SIG-M5 (cell line): ENCODE measurements around the gene BRWD1.

Experiments
- DNase-seq: peaks from one replicate; lab custom pipeline; 2025; lab: John Stamatoyannopoulos, UW

BRWD1 gene

DNA sequence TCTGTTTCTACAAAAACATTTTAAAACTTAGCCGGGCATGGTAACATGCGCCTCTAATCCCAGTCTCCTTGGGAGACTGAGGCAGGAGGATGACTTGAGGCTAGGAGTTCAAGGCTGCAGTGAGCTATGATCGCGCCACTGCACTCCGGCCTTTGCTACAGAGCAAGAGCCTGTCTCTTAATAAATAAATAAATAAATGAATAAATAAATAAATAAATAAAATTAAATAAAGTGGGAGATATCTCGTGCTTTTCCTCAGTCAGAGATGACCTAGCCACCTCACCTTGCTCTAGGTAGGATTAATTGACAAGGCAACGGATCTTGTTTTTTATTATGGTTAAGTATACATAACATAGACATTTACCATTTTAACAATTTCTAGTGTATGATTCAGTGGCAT lies 14.3 kb upstream of the BRWD1 start:
- DNase-seq: no peak

DNA sequence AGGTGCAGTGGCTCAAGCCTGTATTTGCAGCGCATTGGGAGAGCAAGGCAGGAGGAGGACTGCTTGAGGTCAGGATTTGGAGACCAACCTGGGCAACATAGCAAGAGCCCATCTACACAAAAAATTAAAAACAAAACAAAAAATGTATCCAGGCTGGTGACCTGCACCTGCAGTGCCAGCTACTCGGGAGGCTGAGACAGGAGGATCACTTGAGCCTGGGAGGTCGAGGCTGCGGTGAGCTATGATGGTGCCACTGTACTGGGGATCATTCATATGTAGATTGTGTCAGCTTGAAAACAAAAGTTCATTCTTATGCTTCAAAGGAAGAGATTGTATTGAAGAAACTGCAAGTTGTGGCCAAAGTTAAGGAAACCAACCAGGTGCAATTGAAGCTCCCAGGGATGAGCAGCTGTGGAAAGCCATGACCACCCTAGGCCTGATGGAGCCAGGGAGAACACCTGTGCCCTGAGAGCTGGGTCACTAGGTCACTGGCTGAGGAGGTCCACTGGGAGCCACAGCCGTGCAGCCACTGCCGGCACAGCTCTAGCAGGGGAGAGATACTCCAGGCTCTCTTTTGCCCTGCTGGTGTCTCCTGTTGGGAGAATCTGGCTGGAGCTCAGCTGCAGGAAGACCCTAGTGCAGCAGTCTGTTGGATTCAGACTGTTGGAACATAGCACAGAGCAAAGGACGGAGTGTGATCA lies 13.3 kb upstream of the BRWD1 start:
- DNase-seq: no peak

DNA sequence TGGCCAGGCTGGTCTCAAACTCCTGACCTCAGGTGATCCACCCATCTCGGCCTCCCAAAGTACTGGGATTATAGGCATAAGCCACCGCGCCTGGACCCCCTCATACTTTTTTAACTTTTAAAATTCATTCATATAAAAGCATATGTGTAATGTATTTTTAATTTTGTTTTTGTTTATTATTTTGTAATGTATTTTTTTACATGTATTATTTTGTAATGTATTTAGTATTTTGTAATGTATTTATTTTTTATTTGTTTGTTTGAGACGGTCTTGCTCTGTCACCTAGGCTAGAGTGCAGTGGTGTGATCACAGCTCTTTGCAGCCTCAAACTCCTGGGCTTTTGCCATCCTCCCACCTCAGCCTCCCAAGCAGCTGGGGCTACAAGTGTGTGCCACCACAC lies 12.0 kb upstream of the BRWD1 start:
- DNase-seq: no peak

DNA sequence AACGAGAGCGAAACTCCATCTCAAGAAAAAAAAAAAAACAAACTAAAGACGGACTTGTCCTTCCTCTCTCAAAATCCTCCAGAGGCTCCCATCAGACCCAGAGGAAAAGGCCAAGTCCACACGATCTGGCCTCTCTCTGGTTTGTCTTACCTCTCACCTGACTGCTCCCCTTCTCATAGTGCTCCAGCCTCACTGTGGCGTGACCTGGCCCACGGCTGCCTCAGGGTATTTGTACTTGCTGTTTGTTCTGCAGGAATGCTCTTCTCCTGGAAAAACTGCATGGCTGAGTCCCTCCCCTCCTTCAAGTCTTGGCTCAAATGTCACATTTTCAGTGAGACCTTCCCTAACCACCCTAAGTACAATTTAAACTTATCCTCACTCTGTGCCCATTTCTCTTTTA lies 8.0 kb upstream of the BRWD1 start:
- no peak for DNase-seq

DNA sequence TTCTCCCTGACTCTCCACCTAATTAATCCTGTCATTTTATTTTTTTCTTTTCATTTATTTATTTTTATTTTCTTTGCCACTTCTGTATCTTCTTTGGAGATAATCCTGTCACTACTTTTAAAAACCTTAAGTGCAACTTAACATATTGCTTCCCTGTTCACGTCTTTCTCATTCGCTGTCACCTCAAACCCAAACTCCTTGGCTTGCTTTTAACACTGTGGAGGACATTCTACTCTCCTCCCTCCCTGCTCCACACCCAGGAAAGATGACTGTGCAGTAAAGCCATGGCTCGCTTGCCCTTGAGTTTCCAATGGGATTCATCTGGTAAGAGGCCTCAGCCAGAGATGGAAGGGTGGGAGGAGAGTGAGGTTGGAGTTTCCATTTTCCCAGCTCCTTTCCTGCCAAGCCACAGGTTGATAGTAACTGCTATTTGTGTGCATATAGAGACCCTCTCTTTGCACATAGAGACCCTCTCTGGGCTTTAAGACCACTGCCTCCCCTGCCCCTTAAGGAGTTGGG lies 6.4 kb upstream of the BRWD1 start:
- no peak for DNase-seq

DNA sequence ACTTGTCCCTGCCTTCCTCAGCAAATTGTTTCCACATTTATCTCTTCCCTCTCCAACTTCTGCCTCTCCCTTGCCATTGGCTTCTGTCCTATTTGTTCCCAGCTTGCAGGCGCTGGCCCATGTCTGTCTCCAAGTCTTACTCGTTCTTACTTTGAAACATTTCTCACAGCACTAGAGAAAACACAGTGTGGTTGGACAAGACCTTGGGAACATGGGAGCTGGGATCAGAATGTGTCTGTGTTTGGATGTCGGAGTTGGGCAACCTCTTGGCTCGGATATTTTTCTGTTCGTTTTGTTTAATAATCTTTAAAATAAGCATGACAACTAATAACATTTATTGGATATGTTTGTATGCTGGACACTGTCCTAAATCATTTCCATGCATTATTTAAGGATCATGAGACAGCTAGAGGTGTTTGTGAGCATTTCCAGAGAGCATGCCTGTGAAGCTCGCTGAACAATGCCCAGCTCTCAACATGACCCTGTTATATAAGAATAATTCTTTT lies 5.9 kb upstream of the BRWD1 start:
- DNase-seq: no peak

DNA sequence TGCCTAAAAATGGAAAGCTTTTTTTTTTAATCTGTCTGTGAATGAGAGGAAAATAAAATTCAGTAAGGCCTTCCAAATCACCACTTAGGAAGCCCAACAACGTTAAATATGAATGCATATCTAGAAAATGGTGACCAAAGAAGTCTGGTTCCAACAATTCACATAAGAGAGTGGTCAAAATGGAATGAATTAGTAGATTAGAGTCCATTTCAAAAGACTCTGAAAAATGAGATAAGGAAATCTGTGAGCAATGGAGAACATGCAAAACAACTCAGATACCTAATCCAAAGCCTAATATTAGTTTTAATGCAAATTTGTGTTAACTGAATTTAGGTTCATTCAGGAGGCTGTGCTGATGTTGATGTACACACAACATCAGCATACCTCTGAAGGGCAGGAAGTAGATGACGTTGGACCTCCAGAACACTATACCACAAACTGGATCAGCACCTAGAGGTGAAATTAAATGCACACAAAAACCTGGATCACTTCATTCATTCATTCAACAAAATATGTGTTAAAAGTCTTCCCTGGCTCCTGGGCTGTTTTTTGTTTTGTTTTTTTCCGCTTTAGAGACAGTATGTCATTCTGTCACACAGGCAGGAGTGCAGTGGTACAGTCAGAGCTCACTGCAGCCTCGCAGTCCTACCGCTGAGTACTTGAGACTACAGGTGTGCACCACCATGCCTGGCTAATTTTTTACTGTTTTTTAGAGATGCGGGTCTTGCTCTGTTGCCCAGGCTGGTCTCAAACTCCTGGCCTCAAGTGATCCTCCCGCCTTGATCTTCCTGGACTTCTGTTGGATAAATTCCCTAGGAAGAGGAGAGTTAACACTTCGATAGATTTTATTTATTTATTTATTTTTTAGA lies 4.9 kb upstream of the BRWD1 start:
- DNase-seq: no peak

DNA sequence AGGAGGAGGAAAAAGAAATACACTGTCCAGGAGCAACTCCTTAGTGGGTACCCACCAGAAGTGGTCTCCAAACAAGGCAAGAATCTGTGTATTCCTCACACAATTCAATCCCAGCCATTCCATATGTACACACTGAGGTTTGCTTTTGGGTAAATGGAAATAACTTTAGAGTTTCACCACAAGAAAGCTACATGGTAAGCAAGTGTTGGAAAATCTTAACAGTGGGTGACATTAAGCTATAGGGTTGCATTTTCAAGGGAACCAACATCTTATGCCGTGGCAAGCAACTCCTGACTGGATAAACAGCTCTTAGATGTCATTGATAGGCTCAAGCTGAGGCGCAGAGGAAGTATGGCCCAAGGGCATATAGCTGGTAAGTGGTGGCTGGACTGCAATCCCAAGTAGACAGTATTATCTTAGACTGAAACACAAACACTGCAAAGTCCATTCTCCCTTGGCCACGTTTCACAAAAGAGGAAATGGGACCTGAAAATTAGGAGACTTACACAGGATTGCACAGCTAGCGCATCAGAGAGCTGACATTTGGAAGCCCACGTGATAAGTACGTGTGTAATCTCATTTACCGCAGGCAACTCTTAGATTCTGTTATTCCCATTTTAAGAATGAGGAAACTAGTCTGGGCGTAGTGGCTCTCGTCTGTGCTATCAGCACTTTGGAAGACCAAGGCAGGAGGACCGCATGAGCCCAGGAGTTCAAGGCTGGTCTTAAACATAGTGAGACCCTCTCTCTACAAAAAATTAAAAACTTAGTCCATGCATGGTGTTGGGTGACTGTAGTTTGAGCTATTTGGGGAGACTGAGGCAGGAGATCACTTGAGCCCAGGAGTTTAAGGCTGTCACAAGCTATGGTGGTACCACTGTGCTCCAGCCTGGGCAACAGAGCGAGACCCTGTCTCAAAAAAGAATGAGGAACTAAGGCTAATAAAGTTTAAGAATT lies 4.0 kb upstream of the BRWD1 start:
- DNase-seq: peak; percentile 92

DNA sequence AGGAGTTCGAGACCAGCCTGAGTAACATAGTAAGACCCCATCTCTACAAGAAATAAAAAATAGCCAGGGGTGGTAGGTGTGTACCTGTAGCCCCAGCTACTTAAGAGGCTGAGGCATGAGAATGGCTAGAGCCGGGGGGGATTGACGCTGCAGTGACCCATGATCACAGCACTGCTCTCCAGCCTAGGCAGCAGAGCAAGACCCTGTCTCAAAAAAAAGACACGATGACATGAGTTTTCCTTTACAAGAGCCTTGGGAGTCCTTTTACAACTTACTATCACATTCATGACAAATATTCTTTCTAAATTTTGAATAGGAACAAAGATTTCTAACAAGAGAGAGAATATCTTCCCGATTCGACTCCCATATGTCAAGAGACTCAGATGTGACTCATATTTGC lies 3.3 kb upstream of the BRWD1 start:
- DNase-seq: no peak

DNA sequence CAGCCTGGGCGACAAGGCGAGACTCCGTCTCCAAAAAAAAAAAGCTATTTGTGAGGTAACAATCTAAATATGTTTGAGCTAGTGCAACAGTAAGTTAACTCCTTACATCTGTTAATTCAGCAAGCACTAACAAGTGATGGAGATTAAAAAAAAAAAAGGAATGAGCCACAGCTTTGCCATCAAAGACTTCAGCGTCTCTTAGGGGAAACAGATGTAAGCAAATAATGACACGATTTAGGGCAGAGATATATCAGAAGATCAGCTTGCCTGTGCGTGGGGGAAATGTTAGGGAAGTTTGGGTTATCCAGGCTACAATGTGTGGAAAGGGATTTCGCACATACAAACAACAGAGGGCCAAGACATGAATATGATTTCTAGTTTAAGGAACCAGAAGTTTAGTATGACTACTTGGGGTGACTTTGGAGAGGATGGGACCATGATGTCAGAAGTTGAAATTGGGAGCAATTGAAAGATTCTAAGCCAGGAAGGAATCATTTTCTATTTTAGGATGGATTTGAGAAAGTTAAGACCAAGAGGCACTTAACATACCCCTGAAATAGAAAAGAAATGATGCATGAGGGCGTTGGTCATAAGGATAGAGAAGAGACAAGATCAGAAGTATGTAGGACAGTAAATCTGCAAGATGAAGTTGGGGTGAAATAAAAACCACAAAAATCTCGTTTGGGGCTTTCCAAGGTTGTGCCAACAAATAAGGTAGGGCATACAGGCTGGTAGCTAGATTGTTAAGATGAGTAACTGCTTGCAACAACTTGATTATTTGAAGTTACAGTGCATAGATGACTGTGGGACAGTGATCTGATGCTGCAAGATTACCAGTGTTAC lies 2.4 kb upstream of the BRWD1 start:
- no peak for DNase-seq

DNA sequence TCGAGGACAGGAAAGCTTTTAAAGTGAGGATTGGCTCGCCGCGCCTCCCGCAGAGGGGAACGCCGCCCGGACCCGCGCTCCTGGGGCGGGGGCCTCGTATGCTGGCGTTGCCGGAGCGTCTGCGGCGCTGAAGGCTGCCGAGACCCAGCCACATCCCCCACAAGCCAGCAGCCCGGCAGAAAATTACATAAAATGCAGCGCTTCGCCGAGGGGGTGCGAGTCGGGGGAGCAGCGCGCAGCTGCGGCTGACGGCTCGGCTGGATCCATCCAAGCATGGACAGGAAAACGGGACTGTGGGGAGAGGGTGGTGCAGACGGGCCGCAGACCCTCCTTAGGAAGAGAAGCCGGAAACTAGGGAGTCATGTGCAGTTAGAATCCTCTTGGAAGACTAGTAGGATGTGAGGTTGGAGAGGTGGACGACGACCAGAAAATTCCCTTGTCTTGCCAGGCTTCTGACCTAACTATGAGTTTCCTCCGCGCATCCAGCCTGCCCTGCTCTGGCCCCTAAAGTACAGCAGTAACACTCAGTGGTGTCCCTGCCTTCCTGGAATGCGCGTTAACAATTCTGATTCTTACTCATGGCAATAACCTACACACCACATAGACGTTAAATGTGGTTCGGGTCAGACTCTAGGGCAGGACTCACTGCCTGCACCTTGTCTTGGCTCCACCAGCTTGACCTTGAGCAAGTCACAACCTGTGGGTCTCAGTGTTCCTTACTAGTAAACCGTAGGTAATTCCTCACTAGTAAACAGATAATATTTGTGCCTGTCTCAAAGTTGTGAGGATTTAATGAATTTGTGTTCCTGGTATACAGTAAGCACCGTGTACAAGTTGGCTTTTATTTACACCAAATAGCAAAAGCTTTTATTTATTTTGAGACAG lies 953 bp upstream of the BRWD1 start:
- no peak for DNase-seq

DNA sequence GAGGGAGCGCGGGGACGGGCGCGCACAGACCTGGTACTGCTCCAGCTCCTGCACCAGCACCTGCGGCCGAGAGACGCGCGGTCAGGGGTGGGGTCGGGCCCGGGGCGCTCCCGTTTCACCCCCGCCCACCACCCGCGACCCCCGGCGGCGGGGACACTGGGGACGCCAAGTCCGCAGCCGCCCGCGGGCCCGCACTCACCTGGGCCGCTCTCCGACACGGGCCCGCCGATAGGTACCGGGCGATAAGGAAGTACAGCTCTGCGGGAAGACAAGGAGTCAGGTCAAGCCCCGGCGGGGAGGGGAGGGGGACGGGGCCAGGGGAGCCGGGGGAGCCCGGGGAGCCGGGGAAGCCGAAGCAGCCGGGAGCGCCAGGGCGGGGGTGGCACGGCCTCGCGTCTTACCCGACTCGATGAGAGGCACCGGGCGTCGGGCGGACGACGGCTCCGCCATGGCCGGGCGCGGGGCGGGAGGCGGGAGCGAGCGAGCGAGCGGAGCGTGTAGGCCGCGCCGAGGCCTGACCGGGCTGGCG lies 326 bp downstream of the BRWD1 start:
- DNase-seq: no peak

DNA sequence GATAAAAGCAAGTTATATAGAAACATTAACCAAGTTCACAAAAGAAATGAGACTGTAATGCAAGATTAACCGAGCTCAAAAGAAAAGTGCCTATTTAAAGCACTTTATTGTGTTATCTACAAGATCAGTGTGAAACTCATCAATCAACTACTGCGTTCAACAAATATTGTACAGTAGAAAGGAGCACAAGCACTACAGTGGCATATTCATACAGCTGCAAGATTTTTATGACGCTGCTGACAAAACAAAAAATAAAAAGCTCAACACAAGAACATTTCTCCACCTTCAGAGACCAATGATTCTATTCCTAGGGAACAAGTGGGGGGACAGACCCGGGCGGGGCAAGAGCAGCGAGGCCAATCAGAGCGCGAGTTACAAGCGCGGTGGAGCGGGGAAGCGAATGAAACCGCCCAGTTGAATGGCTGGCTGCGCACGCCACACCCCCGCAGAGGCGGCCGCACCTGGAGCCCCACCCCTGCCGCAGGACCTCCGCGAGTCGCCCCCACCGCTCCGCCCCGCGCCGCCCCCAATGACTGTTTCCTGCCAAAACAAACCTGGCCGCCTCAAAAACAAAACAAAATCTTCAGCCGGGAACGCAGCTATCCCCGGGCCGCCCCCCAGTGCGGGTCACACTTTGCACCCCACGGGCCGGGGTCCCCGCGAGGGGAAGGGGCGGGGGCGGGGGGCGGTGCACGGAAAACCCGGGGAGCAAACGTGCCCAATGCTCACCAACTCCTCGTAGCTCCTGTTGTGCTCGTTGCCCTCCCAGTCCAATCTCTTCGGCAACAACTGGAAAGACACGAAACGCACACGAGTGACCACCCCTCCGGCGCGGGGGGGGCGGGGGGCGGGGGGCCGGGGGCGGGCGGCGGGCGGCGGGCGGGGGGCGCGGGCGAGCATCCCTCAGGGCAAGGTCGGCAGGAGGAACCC lies 1.1 kb downstream of the BRWD1 start:
- DNase-seq: peak; percentile 41

DNA sequence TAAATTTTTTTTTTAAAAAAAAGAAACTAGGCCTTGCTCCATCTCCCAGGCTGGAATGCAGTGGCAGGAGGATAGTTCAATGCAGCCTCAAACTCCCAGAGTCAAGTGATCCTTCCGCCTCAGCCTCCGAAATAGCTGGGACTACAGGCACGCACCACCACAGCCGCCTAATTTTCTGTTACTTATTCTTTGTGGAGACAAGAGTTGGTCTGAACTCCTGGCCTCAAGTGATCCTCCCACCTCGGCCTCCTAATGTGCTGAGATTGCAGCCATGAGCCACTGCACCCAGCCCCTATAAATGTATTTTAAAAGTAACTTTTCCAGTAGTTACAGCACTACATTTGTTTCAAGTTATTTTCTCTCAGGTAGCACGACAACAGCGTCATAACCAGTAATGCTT lies 2.3 kb downstream of the BRWD1 start:
- no peak for DNase-seq

DNA sequence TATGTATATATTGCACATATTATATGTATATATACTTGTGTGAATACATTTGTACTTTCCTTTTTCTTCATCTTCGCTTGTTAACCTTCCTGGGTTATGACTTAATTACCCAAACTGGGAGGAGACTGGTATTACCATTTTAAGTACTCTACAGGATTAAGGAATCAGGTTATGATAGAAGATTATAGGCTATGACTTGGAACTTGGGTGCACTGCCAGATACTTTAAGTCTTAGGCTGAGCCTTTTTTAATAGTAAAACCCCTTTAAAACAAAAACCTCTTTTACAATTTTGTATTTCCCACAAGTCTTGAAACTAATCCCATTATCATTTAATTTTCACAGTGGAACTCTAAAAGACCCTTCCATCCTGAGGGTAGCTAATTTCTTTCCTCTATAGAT lies 6.0 kb downstream of the BRWD1 start:
- DNase-seq: no peak

DNA sequence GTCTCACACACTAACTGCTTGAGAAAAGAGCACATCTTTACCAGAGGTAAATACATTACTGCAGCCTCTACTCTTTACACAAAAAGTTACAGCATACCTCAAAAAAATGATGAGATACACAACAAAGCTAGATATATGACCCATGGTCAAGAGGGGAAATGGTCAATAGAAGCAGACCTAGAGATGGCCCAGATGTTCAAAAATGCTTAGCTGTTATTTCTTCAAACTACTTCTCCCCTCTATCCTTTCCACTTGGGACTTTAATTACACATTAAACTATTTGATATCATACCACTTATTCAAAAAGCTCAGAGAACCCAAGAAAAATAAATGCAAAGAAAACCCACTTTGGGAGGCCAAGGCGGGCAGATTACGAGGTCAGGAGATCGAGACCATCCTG lies 12.8 kb downstream of the BRWD1 start:
- no peak for DNase-seq

DNA sequence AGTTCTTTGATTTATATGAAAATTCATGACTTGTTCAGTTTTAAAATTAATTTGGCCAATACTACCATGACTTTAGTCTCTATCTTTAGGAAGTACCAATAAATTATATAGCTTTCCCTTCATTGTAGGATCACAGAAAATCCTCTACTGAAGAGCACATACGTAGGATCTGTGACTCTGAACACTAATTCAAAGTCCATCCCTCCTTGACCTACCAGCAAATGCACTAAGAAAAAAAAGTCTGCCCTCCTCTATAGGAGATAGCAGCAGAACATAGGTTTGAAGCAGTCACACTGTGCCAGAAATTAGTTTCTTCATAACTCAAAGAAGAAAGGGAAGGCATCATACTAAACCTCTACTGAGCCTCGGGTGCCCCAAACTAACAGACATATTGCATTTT lies 16.5 kb downstream of the BRWD1 start:
- DNase-seq: no peak

DNA sequence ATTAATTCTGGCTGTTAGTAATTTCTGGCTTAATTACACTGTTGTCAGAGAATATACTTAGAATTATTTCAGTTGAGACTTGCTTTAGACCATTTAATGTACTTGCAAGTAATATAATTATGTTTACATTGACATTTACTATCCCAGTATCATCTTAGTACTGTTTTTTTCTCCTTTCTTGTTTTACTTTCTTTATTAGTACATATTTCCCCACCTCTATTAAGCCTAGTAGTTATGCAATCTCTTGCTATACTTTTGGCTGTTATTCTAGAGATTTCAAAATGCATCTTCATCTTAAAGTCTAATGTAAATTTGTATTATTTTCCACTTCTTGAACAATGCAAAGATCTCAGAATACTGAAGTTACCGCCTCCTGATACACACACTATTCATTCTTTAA lies 24.4 kb downstream of the BRWD1 start:
- DNase-seq: no peak

DNA sequence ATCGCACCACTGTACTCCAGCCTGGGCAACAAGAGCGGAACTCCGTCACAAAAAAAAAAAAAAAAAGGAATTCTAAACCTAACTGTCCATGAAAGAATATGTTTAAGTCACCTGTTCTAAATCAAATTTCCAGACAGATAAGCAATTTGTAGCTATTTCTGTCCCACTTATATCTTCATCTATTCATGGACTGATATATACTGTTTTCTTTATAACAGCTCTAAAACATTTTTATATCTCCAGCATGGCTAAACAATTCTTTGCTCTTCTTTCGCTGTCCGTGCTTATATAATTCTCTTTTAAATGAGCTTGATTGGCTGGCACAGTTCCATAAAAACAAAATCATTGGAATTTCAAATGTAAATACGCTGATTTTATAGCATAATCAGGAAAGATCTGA lies 30.5 kb downstream of the BRWD1 start:
- no peak for DNase-seq
